SK-N-SH treated with all-trans-retinoic acid at 6 μM for 48 hours (cell line): Measurements from ENCODE around the gene SDK1.

ENCODE experiments used
- ARNTL ChIP-seq: fragments of 450-650 bp; formaldehyde crosslinking; IDR thresholded peaks from 2 replicates; pipeline ENCODE4 v1.5.0; 2020; ENCODE audit warnings: low read depth, mild to moderate bottlenecking, moderate library complexity, borderline replicate concordance
- CSDC2 ChIP-seq: fragments of 250-450 bp; sonication (Bioruptor Pico); IDR thresholded peaks from 2 replicates; pipeline ENCODE4 v1.5.0; 2020; ENCODE audit warnings: mild to moderate bottlenecking, moderate library complexity
- ESRRG ChIP-seq: fragments of 250-450 bp; sonication (Bioruptor Pico); IDR thresholded peaks from 2 replicates; pipeline ENCODE4 v1.6.1; 2021; ENCODE audit warnings: mild to moderate bottlenecking
- ZFP3 ChIP-seq: fragments of 250-450 bp; sonication (Bioruptor Pico); IDR thresholded peaks from 2 replicates; pipeline ENCODE4 v1.5.0; 2020; ENCODE audit warnings: mild to moderate bottlenecking, moderate library complexity
- ZNF70 ChIP-seq: fragments of 450-650 bp; formaldehyde crosslinking; IDR thresholded peaks from 2 replicates; pipeline ENCODE4 v1.5.0; 2020; ENCODE audit warnings: mild to moderate bottlenecking, moderate library complexity
- ZNF8 ChIP-seq: fragments of 450-650 bp; formaldehyde crosslinking; IDR thresholded peaks from 2 replicates; pipeline ENCODE4 v1.5.0; 2020; ENCODE audit warnings: mild to moderate bottlenecking, moderate library complexity
- TF ChIP-seq, protein P1 (sequence below): fragments of 250-450 bp; sonication (Bioruptor Pico); IDR thresholded peaks from 2 replicates; pipeline ENCODE4 v1.5.0; 2020; ENCODE audit warnings: mild to moderate bottlenecking, moderate library complexity
- TF ChIP-seq, protein P2 (sequence below): fragments of 250-450 bp; sonication (Bioruptor Pico); IDR thresholded peaks from 2 replicates; pipeline ENCODE4 v1.8.0; 2020; ENCODE audit warnings: mild to moderate bottlenecking, moderate library complexity, borderline replicate concordance

DNA sequence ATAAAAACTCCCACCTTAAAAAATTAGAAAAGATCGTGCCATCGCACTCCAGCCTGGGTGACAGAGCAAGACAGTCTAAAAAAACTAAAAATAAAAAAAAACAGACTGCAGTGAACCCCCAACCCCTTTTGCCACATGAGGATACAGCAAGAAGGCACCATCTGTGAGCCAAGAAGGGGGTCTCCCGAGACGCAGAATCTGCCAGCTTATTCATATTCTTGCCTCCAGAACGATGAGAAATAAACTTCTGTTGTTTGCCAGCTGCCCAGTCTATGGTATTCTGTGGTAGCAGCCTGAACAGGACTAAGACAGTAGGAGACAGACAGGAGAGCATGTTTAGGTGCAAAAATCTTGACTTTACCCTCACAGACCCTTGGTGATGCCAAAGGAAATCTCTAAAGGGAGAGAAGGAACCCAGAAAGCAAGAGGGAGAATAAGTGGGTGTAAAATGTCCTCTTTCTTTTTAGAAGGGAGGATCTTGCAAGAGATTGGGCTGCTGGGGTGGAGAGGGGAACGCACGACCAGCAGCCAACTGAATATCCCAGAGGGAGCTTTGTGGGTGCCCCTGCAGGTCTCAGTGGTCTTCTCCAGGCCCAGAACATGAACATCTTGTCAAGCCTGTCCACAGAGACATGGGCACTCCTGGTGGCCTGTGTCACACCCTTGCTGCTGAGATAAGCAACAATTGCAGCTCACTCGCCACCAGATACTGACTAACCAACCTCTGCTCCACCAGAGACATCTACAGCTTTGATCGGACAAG is 980.4 kb downstream of the SDK1 start:
- TF ChIP-seq ZFP3 (no peak), ZNF8 (CRISPR knock-in tag) (no peak), ZNF70 (no peak), ESRRG (CRISPR knock-in tag) (no peak), CSDC2 (CRISPR knock-in tag) (no peak), ARNTL (CRISPR knock-in tag) (no peak)
- TF ChIP-seq, protein P1, sequence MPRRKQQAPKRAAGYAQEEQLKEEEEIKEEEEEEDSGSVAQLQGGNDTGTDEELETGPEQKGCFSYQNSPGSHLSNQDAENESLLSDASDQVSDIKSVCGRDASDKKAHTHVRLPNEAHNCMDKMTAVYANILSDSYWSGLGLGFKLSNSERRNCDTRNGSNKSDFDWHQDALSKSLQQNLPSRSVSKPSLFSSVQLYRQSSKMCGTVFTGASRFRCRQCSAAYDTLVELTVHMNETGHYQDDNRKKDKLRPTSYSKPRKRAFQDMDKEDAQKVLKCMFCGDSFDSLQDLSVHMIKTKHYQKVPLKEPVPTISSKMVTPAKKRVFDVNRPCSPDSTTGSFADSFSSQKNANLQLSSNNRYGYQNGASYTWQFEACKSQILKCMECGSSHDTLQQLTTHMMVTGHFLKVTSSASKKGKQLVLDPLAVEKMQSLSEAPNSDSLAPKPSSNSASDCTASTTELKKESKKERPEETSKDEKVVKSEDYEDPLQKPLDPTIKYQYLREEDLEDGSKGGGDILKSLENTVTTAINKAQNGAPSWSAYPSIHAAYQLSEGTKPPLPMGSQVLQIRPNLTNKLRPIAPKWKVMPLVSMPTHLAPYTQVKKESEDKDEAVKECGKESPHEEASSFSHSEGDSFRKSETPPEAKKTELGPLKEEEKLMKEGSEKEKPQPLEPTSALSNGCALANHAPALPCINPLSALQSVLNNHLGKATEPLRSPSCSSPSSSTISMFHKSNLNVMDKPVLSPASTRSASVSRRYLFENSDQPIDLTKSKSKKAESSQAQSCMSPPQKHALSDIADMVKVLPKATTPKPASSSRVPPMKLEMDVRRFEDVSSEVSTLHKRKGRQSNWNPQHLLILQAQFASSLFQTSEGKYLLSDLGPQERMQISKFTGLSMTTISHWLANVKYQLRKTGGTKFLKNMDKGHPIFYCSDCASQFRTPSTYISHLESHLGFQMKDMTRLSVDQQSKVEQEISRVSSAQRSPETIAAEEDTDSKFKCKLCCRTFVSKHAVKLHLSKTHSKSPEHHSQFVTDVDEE (CRISPR knock-in tag), result no peak
- TF ChIP-seq, protein P2, sequence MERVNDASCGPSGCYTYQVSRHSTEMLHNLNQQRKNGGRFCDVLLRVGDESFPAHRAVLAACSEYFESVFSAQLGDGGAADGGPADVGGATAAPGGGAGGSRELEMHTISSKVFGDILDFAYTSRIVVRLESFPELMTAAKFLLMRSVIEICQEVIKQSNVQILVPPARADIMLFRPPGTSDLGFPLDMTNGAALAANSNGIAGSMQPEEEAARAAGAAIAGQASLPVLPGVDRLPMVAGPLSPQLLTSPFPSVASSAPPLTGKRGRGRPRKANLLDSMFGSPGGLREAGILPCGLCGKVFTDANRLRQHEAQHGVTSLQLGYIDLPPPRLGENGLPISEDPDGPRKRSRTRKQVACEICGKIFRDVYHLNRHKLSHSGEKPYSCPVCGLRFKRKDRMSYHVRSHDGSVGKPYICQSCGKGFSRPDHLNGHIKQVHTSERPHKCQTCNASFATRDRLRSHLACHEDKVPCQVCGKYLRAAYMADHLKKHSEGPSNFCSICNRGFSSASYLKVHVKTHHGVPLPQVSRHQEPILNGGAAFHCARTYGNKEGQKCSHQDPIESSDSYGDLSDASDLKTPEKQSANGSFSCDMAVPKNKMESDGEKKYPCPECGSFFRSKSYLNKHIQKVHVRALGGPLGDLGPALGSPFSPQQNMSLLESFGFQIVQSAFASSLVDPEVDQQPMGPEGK (CRISPR knock-in tag), result no peak
